CD4-positive, alpha-beta T cell (primary cell): ENCODE measurements around the gene CLIC5. TPM values are rescaled to one million over a fixed set of nuclear protein-coding genes. Genes with fewer than 3 reads are reported as not detected.

Source experiments
- ATAC-seq: fragments of 200-7000 bp; cut with Tn5 transposase; one replicate; pipeline ENCODE4 v1.10.0; 2022; ENCODE audit warnings: mild to moderate bottlenecking; ENCODE audit not compliant: poor library complexity
- CTCF ChIA-PET: fragments of 350-600 bp; sonication (Branson Sonifier 250); formaldehyde crosslinking; loops from one replicate; lab custom pipeline; 2021; ENCODE audit warnings: antibody characterized with exemption, inconsistent platforms; lab: Charles Lee
- POLR2A ChIA-PET: fragments of 350-600 bp; sonication (Branson Sonifier 250); formaldehyde crosslinking; loops from one replicate; lab custom pipeline; 2021; ENCODE audit warnings: antibody characterized with exemption, inconsistent platforms; lab: Charles Lee
- DNase-seq, 14 experiments: peaks; one replicate each; pipeline ENCODE4 v3.0.0-alpha.2; 2013 to 2020; ENCODE audit warnings: mixed read lengths in 2 of 14
- H3K27ac ChIP-seq, 2 donors: one replicate each; pipeline versions ENCODE4 v1.5.1 to v1.7.0; 2013; ENCODE audit warnings: low read length in 2 of 2, low read depth in 1 of 2, mild to moderate bottlenecking in 1 of 2
- H3K27me3 ChIP-seq, 2 experiments: 1 replicate in 1 of 2; 2 replicates in 1 of 2; pipeline versions ENCODE4 v1.6.1 to v1.7.0; 2013; ENCODE audit warnings: low read length in 2 of 2, control low read depth in 1 of 2, mild to moderate bottlenecking in 1 of 2, moderate library complexity in 1 of 2; ENCODE audit not compliant: insufficient read depth in 2 of 2, control insufficient read depth in 1 of 2
- H3K36me3 ChIP-seq: one replicate; pipeline ENCODE4 v1.6.1; 2013; ENCODE audit warnings: low read length, control low read depth; ENCODE audit not compliant: insufficient read depth
- H3K4me1 ChIP-seq: one replicate; pipeline ENCODE4 v1.6.1; 2013; ENCODE audit warnings: low read length, control low read depth; ENCODE audit not compliant: insufficient read depth
- H3K4me3 ChIP-seq: one replicate; pipeline ENCODE4 v1.5.1; 2013; ENCODE audit warnings: mild to moderate bottlenecking, low read length, moderate library complexity
- H3K9me3 ChIP-seq, 2 experiments: 1 replicate in 1 of 2; 2 replicates in 1 of 2; pipeline versions ENCODE4 v1.6.1 to v1.7.0; 2013; ENCODE audit warnings: low read length in 2 of 2, mild to moderate bottlenecking in 2 of 2, control low read depth in 1 of 2, moderate library complexity in 1 of 2; ENCODE audit not compliant: control insufficient read depth in 1 of 2, insufficient read depth in 1 of 2
- H3K27ac Mint-ChIP-seq: one replicate; pipeline ENCODE4 v1.8.0; 2020; ENCODE audit warnings: mixed read lengths
- H3K27me3 Mint-ChIP-seq: one replicate; pipeline ENCODE4 v1.8.0; 2021; ENCODE audit warnings: mixed read lengths
- H3K36me3 Mint-ChIP-seq: one replicate; pipeline ENCODE4 v1.8.0; 2021; ENCODE audit warnings: low read depth, mixed read lengths
- H3K4me1 Mint-ChIP-seq: one replicate; pipeline ENCODE4 v1.8.0; 2021; ENCODE audit warnings: low read depth, mixed read lengths
- H3K4me3 Mint-ChIP-seq: one replicate; pipeline ENCODE4 v1.8.0; 2020; ENCODE audit warnings: mild to moderate bottlenecking, mixed read lengths
- H3K9me3 Mint-ChIP-seq: one replicate; pipeline ENCODE4 v1.8.0; 2020; ENCODE audit warnings: mixed read lengths
- intact Hi-C, 2 experiments: fragments of 100-400 bp; cut with DNase I in 1 of 2; cut with micrococcal nuclease in 1 of 2; formaldehyde crosslinking; loops; one replicate each; pipeline versions ENCODE4 v1.15.1 to v1.9.0; 2023 to 2025; cut with DNase I, micrococcal nuclease
- total RNA-seq, 174 experiments: library from RNA in 2 of 174; stranded (reverse) in 2 of 174; gene quantifications; one replicate each; pipeline ENCODE4 v1.2.3 and lab custom pipeline; 2021 to 2026
- TF ChIP-seq, protein P1 (sequence below): fragments of 200-600 bp; IDR thresholded peaks from one replicate; pipeline ENCODE4 v1.8.0; 2022; ENCODE audit warnings: antibody characterized with exemption, mild to moderate bottlenecking

Gene CLIC5
- total RNA-seq, 2 experiments from 2014 or later, result 2.5 to 2.8 TPM

DNA sequence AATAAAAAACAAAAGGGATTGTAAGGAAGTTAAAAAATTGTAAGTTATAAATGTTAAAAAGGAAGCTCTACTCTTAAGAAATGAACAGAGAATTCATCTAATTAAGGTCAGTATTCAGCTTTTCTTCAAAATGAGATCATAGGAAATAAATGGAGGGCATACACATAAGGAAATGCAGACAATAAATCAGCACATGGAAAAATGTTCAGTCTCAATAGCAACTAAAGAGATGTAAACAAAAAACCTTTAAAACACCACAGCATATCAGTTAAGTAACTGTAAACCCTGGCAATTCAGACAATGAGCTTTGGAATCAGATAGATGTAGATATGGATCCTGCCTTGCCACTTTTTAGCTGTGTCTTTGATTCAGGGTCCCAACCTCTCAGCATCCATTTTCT is 24.0 kb upstream of the CLIC5 start:
- no peak overlapping the region for H3K27ac ChIP-seq
- H3K36me3 Mint-ChIP-seq, result no peaks in the 10 kb centered on the region
- no peaks in the 10 kb centered on the region for H3K4me1 ChIP-seq
- H3K4me1 Mint-ChIP-seq, result no peaks in the 10 kb centered on the region
- no peak overlapping the region for H3K4me3 Mint-ChIP-seq
- TF ChIP-seq, protein P1, sequence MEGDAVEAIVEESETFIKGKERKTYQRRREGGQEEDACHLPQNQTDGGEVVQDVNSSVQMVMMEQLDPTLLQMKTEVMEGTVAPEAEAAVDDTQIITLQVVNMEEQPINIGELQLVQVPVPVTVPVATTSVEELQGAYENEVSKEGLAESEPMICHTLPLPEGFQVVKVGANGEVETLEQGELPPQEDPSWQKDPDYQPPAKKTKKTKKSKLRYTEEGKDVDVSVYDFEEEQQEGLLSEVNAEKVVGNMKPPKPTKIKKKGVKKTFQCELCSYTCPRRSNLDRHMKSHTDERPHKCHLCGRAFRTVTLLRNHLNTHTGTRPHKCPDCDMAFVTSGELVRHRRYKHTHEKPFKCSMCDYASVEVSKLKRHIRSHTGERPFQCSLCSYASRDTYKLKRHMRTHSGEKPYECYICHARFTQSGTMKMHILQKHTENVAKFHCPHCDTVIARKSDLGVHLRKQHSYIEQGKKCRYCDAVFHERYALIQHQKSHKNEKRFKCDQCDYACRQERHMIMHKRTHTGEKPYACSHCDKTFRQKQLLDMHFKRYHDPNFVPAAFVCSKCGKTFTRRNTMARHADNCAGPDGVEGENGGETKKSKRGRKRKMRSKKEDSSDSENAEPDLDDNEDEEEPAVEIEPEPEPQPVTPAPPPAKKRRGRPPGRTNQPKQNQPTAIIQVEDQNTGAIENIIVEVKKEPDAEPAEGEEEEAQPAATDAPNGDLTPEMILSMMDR, result no peak
- H3K36me3 ChIP-seq, result no peaks in the 10 kb centered on the region
- H3K27me3 Mint-ChIP-seq, result no peaks in the 10 kb centered on the region
- DNase-seq, result no peak
- no peak overlapping the region for H3K27ac Mint-ChIP-seq
- H3K4me3 ChIP-seq, result no peak overlapping the region
- no peak for ATAC-seq
- intact Hi-C loops, result no loop called here
- ChIA-PET CTCF (no interaction called here), POLR2A (no interaction called here)
- H3K9me3 ChIP-seq, result no peaks in the 10 kb centered on the region
- no peaks in the 10 kb centered on the region for H3K27me3 ChIP-seq
- H3K9me3 Mint-ChIP-seq, result no peaks in the 10 kb centered on the region

DNA sequence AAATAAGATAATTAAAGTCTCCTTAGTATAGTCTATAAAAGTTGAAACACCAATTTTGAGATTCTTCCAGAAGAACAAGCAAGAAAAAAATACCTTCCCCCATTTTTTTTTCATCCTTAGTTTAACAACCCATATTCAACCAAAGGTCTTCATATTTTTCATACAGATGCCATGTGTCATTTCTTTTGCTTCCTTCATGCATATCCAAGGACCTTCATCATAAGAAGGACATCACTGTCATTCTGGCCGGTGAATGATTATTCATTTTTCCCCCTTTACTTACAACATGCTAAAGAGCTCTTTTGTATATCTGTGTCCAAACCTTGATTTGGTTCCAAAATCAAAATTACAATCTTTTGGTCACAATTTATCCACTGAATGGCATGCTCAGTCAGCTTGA is 21.3 kb upstream of the CLIC5 start:
- no peaks in the 10 kb centered on the region for H3K4me1 ChIP-seq
- Mint-ChIP-seq H3K4me3 (no peak overlapping the region), H3K4me1 (no peaks in the 10 kb centered on the region), H3K9me3 (no peaks in the 10 kb centered on the region), H3K27me3 (no peaks in the 10 kb centered on the region), H3K27ac (no peak overlapping the region), H3K36me3 (no peaks in the 10 kb centered on the region)
- TF ChIP-seq, protein P1, result no peak
- ATAC-seq (no peak), DNase-seq (no peak)
- intact Hi-C loops, result no loop called here
- no peak overlapping the region for H3K4me3 ChIP-seq
- no peaks in the 10 kb centered on the region for H3K27me3 ChIP-seq
- H3K9me3 ChIP-seq, result no peaks in the 10 kb centered on the region
- no peaks in the 10 kb centered on the region for H3K36me3 ChIP-seq
- ChIA-PET CTCF (interaction anchor here (0.6 kb wide), 1 partner anchor 130 kb away, joined by 3 read pairs; no protein-coding TSS in a partner anchor), POLR2A (no interaction called here)
- no peak overlapping the region for H3K27ac ChIP-seq

DNA sequence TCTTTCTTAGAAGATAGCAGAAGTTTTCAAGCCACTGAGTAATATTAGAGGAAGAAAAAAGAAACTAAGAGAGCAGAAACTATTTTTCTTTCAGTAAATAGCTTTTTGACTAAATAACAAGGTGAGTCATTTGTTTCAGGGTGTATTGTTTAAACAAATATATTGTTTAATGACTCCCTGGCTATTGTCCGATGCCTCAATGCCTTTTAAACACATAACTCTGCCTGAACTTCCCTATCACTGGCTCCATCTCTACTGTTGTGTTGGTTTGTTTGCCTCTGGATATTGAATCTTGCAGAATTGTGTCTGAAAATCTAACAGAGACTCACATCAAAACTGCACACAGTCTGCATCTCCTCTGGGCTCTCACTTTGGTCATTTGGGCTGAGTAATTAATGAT is 19.6 kb upstream of the CLIC5 start:
- H3K9me3 ChIP-seq, result no peaks in the 10 kb centered on the region
- no peak overlapping the region for H3K4me3 ChIP-seq
- Mint-ChIP-seq H3K4me1 (no peaks in the 10 kb centered on the region), H3K36me3 (no peaks in the 10 kb centered on the region), H3K9me3 (no peaks in the 10 kb centered on the region), H3K27me3 (no peaks in the 10 kb centered on the region), H3K27ac (no peak overlapping the region), H3K4me3 (no peak overlapping the region)
- no peak for ATAC-seq
- no peaks in the 10 kb centered on the region for H3K27me3 ChIP-seq
- POLR2A ChIA-PET, result no interaction called here
- H3K27ac ChIP-seq, result no peak overlapping the region
- DNase-seq, result no peak
- no peaks in the 10 kb centered on the region for H3K36me3 ChIP-seq
- TF ChIP-seq, protein P1, result no peak
- CTCF ChIA-PET, result interaction anchor here (1.5 kb wide), 1 partner anchor 12 kb away, joined by 3 read pairs; no protein-coding TSS in a partner anchor
- intact Hi-C loops, result no loop called here
- no peaks in the 10 kb centered on the region for H3K4me1 ChIP-seq
